WERI-Rb-1 (cell line): ENCODE results near the gene PTPRN2.

ENCODE experiments used
- DNase-seq: peaks from one replicate; pipeline ENCODE4 v3.0.0-alpha.2; 2020
- H3K27ac ChIP-seq: fragments of 250-450 bp; sonication (Bioruptor Pico); 2 replicates; pipeline ENCODE4 v1.5.1; 2020; ENCODE audit warnings: mild to moderate bottlenecking, moderate library complexity
- H3K27me3 ChIP-seq: fragments of 250-450 bp; sonication (Bioruptor Pico); 2 replicates; pipeline ENCODE4 v1.5.1; 2021; ENCODE audit warnings: mild to moderate bottlenecking, low read depth, moderate library complexity; ENCODE audit not compliant: insufficient read depth, severe bottlenecking
- H3K36me3 ChIP-seq: fragments of 250-450 bp; sonication (Bioruptor Pico); 2 replicates; pipeline ENCODE4 v1.5.1; 2020; ENCODE audit warnings: mild to moderate bottlenecking, moderate library complexity
- H3K4me3 ChIP-seq: 2 replicates; pipeline ENCODE4 v1.5.1; 2011; ENCODE audit warnings: low read depth, mild to moderate bottlenecking, control low read depth, low read length
- H3K9me3 ChIP-seq: fragments of 250-450 bp; sonication (Bioruptor Pico); 2 replicates; pipeline ENCODE4 v1.5.1; 2021; ENCODE audit warnings: mild to moderate bottlenecking, moderate library complexity; ENCODE audit not compliant: severe bottlenecking
- CTCF ChIP-seq: IDR thresholded peaks from 2 replicates; pipeline ENCODE4 v1.5.1; 2011; ENCODE audit warnings: low read depth, mild to moderate bottlenecking, control low read depth, inconsistent platforms, low read length

PTPRN2 gene

DNA sequence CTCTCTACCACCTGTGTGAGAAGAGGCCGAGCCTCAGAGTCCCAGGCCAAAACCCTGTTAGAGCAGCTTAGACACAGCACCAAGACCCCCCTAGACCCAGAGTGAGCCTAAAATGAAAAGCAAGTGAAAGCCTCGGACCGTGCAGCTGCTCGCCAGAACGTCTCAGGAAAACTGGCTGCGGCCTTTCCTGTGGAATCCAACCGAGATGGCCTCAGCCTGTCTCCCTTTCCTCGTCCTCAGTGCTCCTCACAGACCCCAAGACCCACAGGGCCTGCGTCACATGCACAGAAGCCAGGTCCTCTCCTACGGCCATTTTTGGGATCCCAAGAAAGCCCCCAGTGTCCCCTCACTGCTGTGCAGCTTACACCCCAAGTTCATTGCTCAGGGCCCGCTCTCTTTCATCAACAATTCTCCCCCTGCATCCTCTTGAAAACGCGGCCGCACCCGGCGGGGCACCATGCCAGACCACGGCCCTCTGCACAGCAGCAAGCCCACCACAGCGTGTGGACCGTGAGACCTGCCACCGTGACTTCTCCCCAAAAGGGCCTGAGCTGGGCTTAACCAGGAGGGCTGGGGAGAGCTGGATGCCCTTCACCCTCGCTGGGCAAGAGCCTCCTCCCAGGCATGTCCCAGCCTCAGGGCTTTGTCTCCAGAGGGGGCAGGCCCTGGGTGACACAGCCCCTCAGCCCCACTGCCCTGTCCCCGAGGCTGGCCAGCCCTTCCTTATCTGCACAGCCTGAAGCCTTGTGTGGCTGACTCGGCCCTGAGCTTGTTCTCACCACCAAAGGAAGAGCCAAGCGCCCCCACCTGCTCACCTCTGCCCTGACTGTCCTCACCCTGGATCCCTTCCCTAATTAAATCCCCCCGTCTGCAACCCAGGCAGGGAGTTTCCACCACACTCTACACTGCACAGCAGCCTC, 142.9 kb downstream of the PTPRN2 start:
- Histone ChIP-seq H3K36me3 (no peaks in the 10 kb centered on the region), H3K4me3 (no peak overlapping the region), H3K27me3 (no peaks in the 10 kb centered on the region), H3K9me3 (no peaks in the 10 kb centered on the region), H3K27ac (no peak overlapping the region)
- no peak for DNase-seq
- TF ChIP-seq CTCF, result no peak

DNA sequence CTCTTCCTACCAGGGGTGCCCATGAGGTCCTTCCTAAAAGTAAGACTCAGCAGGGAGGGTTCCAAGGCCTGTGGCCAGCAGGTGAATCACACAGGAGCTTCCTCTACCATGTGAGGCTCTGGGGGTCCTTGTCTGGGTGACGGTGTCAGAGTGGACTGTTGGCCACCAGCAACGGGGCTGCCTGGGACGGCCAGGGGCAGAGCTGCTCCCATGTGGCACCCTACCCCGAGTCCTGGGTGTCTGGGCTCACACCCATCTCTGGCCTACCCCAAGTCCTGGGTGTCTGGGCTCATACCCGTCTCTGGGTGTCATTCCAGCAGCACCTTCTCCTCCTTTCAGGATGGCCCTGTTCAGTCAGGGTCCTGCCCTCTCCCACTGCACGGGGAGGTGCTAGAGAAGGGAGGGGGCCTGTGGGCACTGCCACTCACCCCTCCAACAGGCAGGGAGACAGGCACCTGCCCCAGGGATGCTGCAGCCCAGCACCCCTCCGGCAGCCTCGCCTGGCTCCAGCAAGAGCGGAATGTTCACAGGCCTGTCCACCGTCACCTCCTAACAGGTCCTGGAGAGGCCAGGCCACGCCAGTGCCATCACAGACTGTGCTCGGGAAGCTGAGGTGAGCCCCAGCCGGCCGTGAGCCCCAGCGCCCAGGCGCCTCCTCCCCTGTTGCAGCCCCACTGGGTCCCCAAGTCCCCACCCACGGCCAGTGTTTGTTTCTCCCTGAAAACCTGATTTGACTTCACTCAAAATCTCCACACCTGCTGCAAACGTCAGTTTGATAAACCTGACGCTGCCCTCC, 143.7 kb downstream of the PTPRN2 start:
- DNase-seq, result no peak
- no peaks in the 10 kb centered on the region for H3K36me3 ChIP-seq
- no peak overlapping the region for H3K27ac ChIP-seq
- H3K27me3 ChIP-seq, result no peaks in the 10 kb centered on the region
- H3K4me3 ChIP-seq, result no peak overlapping the region
- TF ChIP-seq CTCF, result no peak
- H3K9me3 ChIP-seq, result no peaks in the 10 kb centered on the region

DNA sequence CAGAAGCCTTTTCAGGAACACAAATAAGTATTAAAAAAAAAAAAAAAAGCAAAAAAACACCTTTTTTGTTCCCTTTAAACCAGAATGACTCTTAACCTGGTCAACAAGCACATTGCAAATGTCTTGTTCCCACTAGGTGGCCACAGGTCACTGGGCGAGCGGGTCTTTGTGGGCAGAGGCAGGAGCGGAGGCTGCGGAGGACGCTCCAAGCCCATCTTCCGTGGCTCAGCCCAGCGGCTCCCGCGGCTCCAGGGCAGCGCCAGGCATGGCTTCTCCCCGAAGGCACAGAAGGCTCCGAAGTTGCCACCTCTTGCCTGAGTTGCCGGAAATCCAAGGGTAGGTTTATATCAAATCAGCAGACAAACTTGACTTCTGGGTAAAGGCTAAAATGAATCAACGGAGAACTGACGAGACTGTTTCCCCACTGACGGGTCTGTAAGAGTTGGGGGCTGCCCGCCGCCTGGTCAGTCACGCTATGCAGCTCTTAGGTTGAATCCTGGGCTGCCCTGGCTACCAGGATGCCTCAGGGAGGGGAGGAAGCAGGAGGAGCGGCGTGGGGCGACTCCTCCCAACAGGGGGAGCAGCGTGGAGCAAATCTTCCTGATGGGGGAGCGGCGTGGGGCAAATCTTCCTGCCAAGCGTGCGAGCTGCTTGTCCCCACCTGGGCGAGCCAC, 144.5 kb downstream of the PTPRN2 start:
- peak; percentile 21; the same call in 1 of the 2 replicates for TF ChIP-seq CTCF
- no peaks in the 10 kb centered on the region for H3K9me3 ChIP-seq
- H3K4me3 ChIP-seq, result no peak overlapping the region
- no peak overlapping the region for H3K27ac ChIP-seq
- no peak for DNase-seq
- no peaks in the 10 kb centered on the region for H3K27me3 ChIP-seq
- H3K36me3 ChIP-seq, result no peaks in the 10 kb centered on the region

- no peak for DNase-seq
- no peak overlapping the region for H3K27ac ChIP-seq
- TF ChIP-seq CTCF, result peak; percentile 51; the same call in 1 of the 2 replicates
These were observed 145.4 kb downstream of the PTPRN2 start for GRCh38 chr7:158442260-158442659.

GRCh38 chr7:158439035-158439434, 148.6 kb downstream of the PTPRN2 start:
- Histone ChIP-seq H3K36me3 (no peaks in the 10 kb centered on the region), H3K27me3 (no peaks in the 10 kb centered on the region), H3K9me3 (no peaks in the 10 kb centered on the region), H3K4me3 (no peak overlapping the region), H3K27ac (no peak overlapping the region)
- TF ChIP-seq CTCF, result no peak
- peak; percentile 1 for DNase-seq

More at GRCh38 chr7:158442260-158442659, 145.4 kb downstream of the PTPRN2 start:
- no peaks in the 10 kb centered on the region for H3K9me3 ChIP-seq
- no peaks in the 10 kb centered on the region for H3K27me3 ChIP-seq
- no peak overlapping the region for H3K4me3 ChIP-seq
- no peaks in the 10 kb centered on the region for H3K36me3 ChIP-seq
